ENCODE measurements around the gene EDN2. TPM values are rescaled to one million over a fixed set of nuclear protein-coding genes. Genes with fewer than 3 reads are reported as not detected.

EDN2 gene
- total and polyA plus RNA-seq, 2 donors from 2014 or later, result 2.3 to 2.9 TPM

DNA sequence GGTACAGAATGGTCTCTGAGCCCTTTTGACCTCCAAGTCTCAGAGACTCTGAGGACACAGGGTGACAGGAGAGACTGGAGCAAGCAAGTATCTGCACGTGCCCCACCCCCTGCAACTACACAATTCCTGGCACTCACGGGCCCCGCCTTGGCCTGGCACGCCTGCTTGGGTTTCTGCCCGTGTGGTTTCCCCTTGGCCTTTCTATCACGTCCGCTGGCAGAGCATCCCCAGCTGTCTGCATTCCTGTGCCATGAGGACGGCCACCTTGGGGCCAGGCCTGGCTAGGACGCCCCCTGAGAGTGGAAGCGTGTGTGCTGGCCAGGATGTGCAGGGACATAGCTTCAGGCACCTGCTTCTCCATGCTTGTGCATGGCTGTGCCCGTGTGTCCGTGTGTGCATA lies 14.3 kb upstream of the EDN2 start:
- DNase-seq (peak in 3 of 5 donors; percentile 53 to 95 (median 76)), FAIRE-seq (no peak)
- Histone ChIP-seq H3K27ac (ENCODE audit: low read depth in 2 of 2, low read length in 2 of 2) (peak overlapping the region in 1 of 2 donors; percentile 63), H3K27me3 (ENCODE audit: control insufficient read depth, insufficient read depth, low read length) (no peaks in the 10 kb centered on the region), H3K4me1 (ENCODE audit: control insufficient read depth in 2 of 3, insufficient read depth in 2 of 3, low read depth in 1 of 3, low read length in 3 of 3) (peaks cover 0 to 43% (median 23%) of the 10 kb centered on the region in 3 donors), H3K9ac (ENCODE audit: low read length in 3 of 3) (peak overlapping the region in 1 of 3 donors; percentile 46), H3K9me3 (ENCODE audit: control insufficient read depth in 2 of 3, insufficient read depth in 1 of 3, low read length in 3 of 3) (no peaks in the 10 kb centered on the region), H3K36me3 (ENCODE audit: control insufficient read depth in 2 of 3, insufficient read depth in 3 of 3, low read length in 3 of 3) (no peaks in the 10 kb centered on the region), H3K4me3 (ENCODE audit: low read length in 3 of 3) (no peak overlapping the region)
- TF ChIP-seq, protein P1, sequence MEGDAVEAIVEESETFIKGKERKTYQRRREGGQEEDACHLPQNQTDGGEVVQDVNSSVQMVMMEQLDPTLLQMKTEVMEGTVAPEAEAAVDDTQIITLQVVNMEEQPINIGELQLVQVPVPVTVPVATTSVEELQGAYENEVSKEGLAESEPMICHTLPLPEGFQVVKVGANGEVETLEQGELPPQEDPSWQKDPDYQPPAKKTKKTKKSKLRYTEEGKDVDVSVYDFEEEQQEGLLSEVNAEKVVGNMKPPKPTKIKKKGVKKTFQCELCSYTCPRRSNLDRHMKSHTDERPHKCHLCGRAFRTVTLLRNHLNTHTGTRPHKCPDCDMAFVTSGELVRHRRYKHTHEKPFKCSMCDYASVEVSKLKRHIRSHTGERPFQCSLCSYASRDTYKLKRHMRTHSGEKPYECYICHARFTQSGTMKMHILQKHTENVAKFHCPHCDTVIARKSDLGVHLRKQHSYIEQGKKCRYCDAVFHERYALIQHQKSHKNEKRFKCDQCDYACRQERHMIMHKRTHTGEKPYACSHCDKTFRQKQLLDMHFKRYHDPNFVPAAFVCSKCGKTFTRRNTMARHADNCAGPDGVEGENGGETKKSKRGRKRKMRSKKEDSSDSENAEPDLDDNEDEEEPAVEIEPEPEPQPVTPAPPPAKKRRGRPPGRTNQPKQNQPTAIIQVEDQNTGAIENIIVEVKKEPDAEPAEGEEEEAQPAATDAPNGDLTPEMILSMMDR (IDR thresholded peaks at IDR 0.05; ENCODE audit: borderline replicate concordance, extremely low read depth, insufficient read depth), result no peak
- intact Hi-C loops (cut with DNase I), result no loop called here

- intact Hi-C loops (cut with DNase I), result no loop called here
- Histone ChIP-seq H3K36me3 (ENCODE audit: control insufficient read depth in 2 of 3, insufficient read depth in 3 of 3, low read length in 3 of 3) (no peaks in the 10 kb centered on the region), H3K27me3 (ENCODE audit: control insufficient read depth, insufficient read depth, low read length) (no peaks in the 10 kb centered on the region), H3K9me3 (ENCODE audit: control insufficient read depth in 2 of 3, insufficient read depth in 1 of 3, low read length in 3 of 3) (no peaks in the 10 kb centered on the region), H3K9ac (ENCODE audit: low read length in 3 of 3) (no peak overlapping the region), H3K4me1 (ENCODE audit: control insufficient read depth in 2 of 3, insufficient read depth in 2 of 3, low read depth in 1 of 3, low read length in 3 of 3) (peaks cover 0 to 43% (median 23%) of the 10 kb centered on the region in 3 donors), H3K4me3 (ENCODE audit: low read length in 3 of 3) (no peak overlapping the region), H3K27ac (ENCODE audit: low read depth in 2 of 2, low read length in 2 of 2) (peak overlapping the region in 1 of 2 donors; percentile 63)
- FAIRE-seq, result no peak
- TF ChIP-seq, protein P1 (IDR thresholded peaks at IDR 0.05; ENCODE audit: borderline replicate concordance, extremely low read depth, insufficient read depth), result no peak
- DNase-seq, result no peak
Observed at GRCh38 chr1:41498391-41498790, 13.9 kb upstream of the EDN2 start.

- peak in 1 of 5 donors; percentile 68 for DNase-seq
- Histone ChIP-seq H3K9ac (ENCODE audit: low read length in 3 of 3) (peak overlapping the region in 1 of 3 donors; percentile 77), H3K36me3 (ENCODE audit: control insufficient read depth in 2 of 3, insufficient read depth in 3 of 3, low read length in 3 of 3) (no peaks in the 10 kb centered on the region), H3K27me3 (ENCODE audit: control insufficient read depth, insufficient read depth, low read length) (no peaks in the 10 kb centered on the region), H3K4me1 (ENCODE audit: control insufficient read depth in 2 of 3, insufficient read depth in 2 of 3, low read depth in 1 of 3, low read length in 3 of 3) (peaks cover 0 to 41% (median 21%) of the 10 kb centered on the region in 3 donors), H3K9me3 (ENCODE audit: control insufficient read depth in 2 of 3, insufficient read depth in 1 of 3, low read length in 3 of 3) (no peaks in the 10 kb centered on the region), H3K27ac (ENCODE audit: low read depth in 2 of 2, low read length in 2 of 2) (peak overlapping the region; percentile 85 to 88), H3K4me3 (ENCODE audit: low read length in 3 of 3) (no peak overlapping the region)
- TF ChIP-seq, protein P1 (IDR thresholded peaks at IDR 0.05; ENCODE audit: borderline replicate concordance, extremely low read depth, insufficient read depth), result no peak
- no peak for FAIRE-seq
- intact Hi-C loops (cut with DNase I), result no loop called here
Observed at GRCh38 chr1:41497461-41498030, 13.1 kb upstream of the EDN2 start.
